Effector memory CD4-positive, alpha-beta T cell (primary cell): ENCODE measurements around the gene AATF.

Experiments used
- DNase-seq, 3 donors: peaks; one replicate each; pipeline ENCODE4 v3.0.0-alpha.2; 2020
- H3K27ac ChIP-seq: 2 replicates; pipeline ENCODE4 v1.7.0; 2013; ENCODE audit warnings: mild to moderate bottlenecking, low read length, moderate library complexity; ENCODE audit not compliant: insufficient read depth, poor library complexity, severe bottlenecking
- H3K27me3 ChIP-seq: replicated peaks from 2 replicates; pipeline ENCODE4 v1.7.0; 2013; ENCODE audit warnings: mild to moderate bottlenecking, low read length; ENCODE audit not compliant: insufficient read depth, control insufficient read depth, poor library complexity, severe bottlenecking
- H3K36me3 ChIP-seq: 2 replicates; pipeline ENCODE4 v1.7.0; 2013; ENCODE audit warnings: mild to moderate bottlenecking, low read length, moderate library complexity; ENCODE audit not compliant: control insufficient read depth, insufficient read depth
- H3K4me1 ChIP-seq: 2 replicates; pipeline ENCODE4 v1.7.0; 2013; ENCODE audit warnings: low read length, mild to moderate bottlenecking; ENCODE audit not compliant: control insufficient read depth, insufficient read depth, poor library complexity, severe bottlenecking
- H3K4me3 ChIP-seq: 2 replicates; pipeline ENCODE4 v1.7.0; 2013; ENCODE audit warnings: low read length, low read depth, mild to moderate bottlenecking; ENCODE audit not compliant: insufficient read depth, poor library complexity, severe bottlenecking
- H3K9me3 ChIP-seq: 2 replicates; pipeline ENCODE4 v1.7.0; 2013; ENCODE audit warnings: mild to moderate bottlenecking, low read length, moderate library complexity; ENCODE audit not compliant: control insufficient read depth

The AATF gene

GRCh38 chr17:37059493-37059892, 110.7 kb downstream of the AATF start:
- DNase-seq, result no peak
- H3K36me3 ChIP-seq, result peaks cover 7% of the 10 kb centered on the region
- H3K4me3 ChIP-seq, result no peak overlapping the region
- no peaks in the 10 kb centered on the region for H3K4me1 ChIP-seq
- H3K27ac ChIP-seq, result no peak overlapping the region
- H3K9me3 ChIP-seq, result no peaks in the 10 kb centered on the region
- H3K27me3 ChIP-seq, result no peaks in the 10 kb centered on the region

- Histone ChIP-seq H3K27me3 (no peaks in the 10 kb centered on the region), H3K4me3 (no peak overlapping the region), H3K4me1 (no peaks in the 10 kb centered on the region), H3K36me3 (peaks cover 7% of the 10 kb centered on the region), H3K9me3 (no peaks in the 10 kb centered on the region), H3K27ac (no peak overlapping the region)
- no peak for DNase-seq
These were observed 111.3 kb downstream of the AATF start for GRCh38 chr17:37060094-37060493.

GRCh38 chr17:37060928-37061327, 112.2 kb downstream of the AATF start:
- H3K36me3 ChIP-seq, result peaks cover 7% of the 10 kb centered on the region
- no peak overlapping the region for H3K4me3 ChIP-seq
- H3K4me1 ChIP-seq, result no peaks in the 10 kb centered on the region
- H3K27ac ChIP-seq, result no peak overlapping the region
- no peak for DNase-seq
- H3K27me3 ChIP-seq, result no peaks in the 10 kb centered on the region
- H3K9me3 ChIP-seq, result no peaks in the 10 kb centered on the region

GRCh38 chr17:37062021-37062420, 113.3 kb downstream of the AATF start:
- no peak overlapping the region for H3K4me3 ChIP-seq
- H3K27me3 ChIP-seq, result no peaks in the 10 kb centered on the region
- H3K27ac ChIP-seq, result no peak overlapping the region
- H3K9me3 ChIP-seq, result no peaks in the 10 kb centered on the region
- peaks cover under 1% of the 10 kb centered on the region for H3K36me3 ChIP-seq
- H3K4me1 ChIP-seq, result no peaks in the 10 kb centered on the region
- DNase-seq, result no peak

GRCh38 chr17:37064206-37064605, 115.5 kb downstream of the AATF start:
- Histone ChIP-seq H3K4me3 (no peak overlapping the region), H3K4me1 (no peaks in the 10 kb centered on the region), H3K9me3 (no peaks in the 10 kb centered on the region), H3K27me3 (no peaks in the 10 kb centered on the region), H3K36me3 (no peaks in the 10 kb centered on the region), H3K27ac (no peak overlapping the region)
- DNase-seq, result no peak

- DNase-seq, result no peak
- no peak overlapping the region for H3K27ac ChIP-seq
- no peak overlapping the region for H3K4me3 ChIP-seq
- no peaks in the 10 kb centered on the region for H3K4me1 ChIP-seq
- H3K9me3 ChIP-seq, result no peaks in the 10 kb centered on the region
- H3K27me3 ChIP-seq, result no peaks in the 10 kb centered on the region
- H3K36me3 ChIP-seq, result no peaks in the 10 kb centered on the region
These were observed 116.2 kb downstream of the AATF start for GRCh38 chr17:37064956-37065355.

- Histone ChIP-seq H3K27me3 (no peaks in the 10 kb centered on the region), H3K4me3 (no peak overlapping the region), H3K36me3 (no peaks in the 10 kb centered on the region), H3K4me1 (no peaks in the 10 kb centered on the region), H3K9me3 (no peaks in the 10 kb centered on the region), H3K27ac (no peak overlapping the region)
- DNase-seq, result no peak
These were observed 117.0 kb downstream of the AATF start for GRCh38 chr17:37065486-37066321.

GRCh38 chr17:37066322-37067255, 117.8 kb downstream of the AATF start:
- DNase-seq, result no peak
- no peak overlapping the region for H3K4me3 ChIP-seq
- no peaks in the 10 kb centered on the region for H3K36me3 ChIP-seq
- H3K4me1 ChIP-seq, result no peaks in the 10 kb centered on the region
- no peaks in the 10 kb centered on the region for H3K27me3 ChIP-seq
- no peaks in the 10 kb centered on the region for H3K9me3 ChIP-seq
- no peak overlapping the region for H3K27ac ChIP-seq

GRCh38 chr17:37067555-37068111, 118.9 kb downstream of the AATF start:
- H3K9me3 ChIP-seq, result no peaks in the 10 kb centered on the region
- no peaks in the 10 kb centered on the region for H3K4me1 ChIP-seq
- H3K27me3 ChIP-seq, result no peaks in the 10 kb centered on the region
- no peak for DNase-seq
- no peak overlapping the region for H3K27ac ChIP-seq
- H3K36me3 ChIP-seq, result no peaks in the 10 kb centered on the region
- no peak overlapping the region for H3K4me3 ChIP-seq

GRCh38 chr17:37068266-37068665, 119.5 kb downstream of the AATF start:
- H3K9me3 ChIP-seq, result no peaks in the 10 kb centered on the region
- no peaks in the 10 kb centered on the region for H3K27me3 ChIP-seq
- H3K36me3 ChIP-seq, result no peaks in the 10 kb centered on the region
- no peak for DNase-seq
- no peak overlapping the region for H3K27ac ChIP-seq
- no peaks in the 10 kb centered on the region for H3K4me1 ChIP-seq
- no peak overlapping the region for H3K4me3 ChIP-seq
